ENCODE results near the gene FAM209B.
"Not testable (repeated sequence)": the region's sequence is repeated elsewhere in the genome, so short reads cannot be mapped to it uniquely, and the experiment has no call there.

FAM209B gene

GRCh38 chr20:56532946-56533345 is at the start of gene FAM209B:
Gene FAM209B (plus strand): TSS chr20:56533246. CDS start chr20:56533342, 96 bp downstream.
- not testable (repeated sequence) for FAIRE-seq; DNase-seq (ENCODE audit: low spot score)

- DNase-seq (ENCODE audit: low spot score) (no peak), FAIRE-seq (no peak)
Measured at GRCh38 chr20:56483970-56484369, 49.1 kb upstream of the FAM209B start.

GRCh38 chr20:56487216-56487615 is 45.8 kb upstream of the FAM209B start:
- FAIRE-seq (no peak), DNase-seq (ENCODE audit: low spot score) (no peak)

- FAIRE-seq (no peak), DNase-seq (ENCODE audit: low spot score) (no peak)
Measured at GRCh38 chr20:56488566-56488965, 44.5 kb upstream of the FAM209B start.

DNA sequence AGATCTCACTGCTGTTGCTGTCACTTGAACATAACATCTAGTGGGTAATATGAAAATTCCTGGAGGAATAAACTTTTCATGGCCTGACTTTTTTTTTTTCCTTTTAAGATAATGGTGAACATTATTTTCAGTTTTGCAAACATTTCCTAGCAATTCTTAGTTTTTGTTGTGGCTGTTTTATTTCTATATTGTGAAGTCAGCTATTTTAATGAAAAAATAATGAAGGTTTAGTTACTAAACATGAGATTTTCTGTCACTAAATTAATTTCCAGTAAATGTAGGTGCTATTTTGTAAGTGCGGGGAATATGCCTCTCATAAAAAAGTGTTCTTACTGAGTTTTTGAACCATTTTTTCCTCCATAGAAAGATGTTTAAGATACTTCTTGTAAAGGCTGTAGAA is 31.9 kb upstream of the FAM209B start:
- FAIRE-seq = no peak
- DNase-seq (ENCODE audit: low spot score) = no peak

DNA sequence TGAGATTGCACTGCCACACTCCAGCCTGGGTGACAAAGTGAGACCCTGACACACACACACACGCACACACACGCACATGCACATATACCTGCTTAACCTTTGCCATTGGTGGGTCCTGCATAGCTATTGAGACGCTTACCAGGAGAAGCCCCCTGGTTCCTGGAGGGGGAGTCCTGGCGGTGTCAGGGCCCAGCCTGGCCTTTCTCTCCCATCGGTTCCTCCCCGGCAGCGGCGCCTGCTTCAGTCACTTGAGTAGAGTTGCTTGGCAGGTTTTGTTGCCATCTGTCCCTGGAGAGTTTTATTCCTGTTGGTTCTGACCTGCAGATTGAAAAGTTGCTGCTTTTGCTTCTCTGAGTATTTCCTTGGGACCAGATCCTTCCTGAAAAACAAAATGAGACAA is 29.1 kb upstream of the FAM209B start:
- no peak for DNase-seq (ENCODE audit: low spot score)
- FAIRE-seq = no peak

- DNase-seq (ENCODE audit: low spot score) (no peak), FAIRE-seq (no peak)
Measured at GRCh38 chr20:56504373-56505005, 28.6 kb upstream of the FAM209B start.

DNA sequence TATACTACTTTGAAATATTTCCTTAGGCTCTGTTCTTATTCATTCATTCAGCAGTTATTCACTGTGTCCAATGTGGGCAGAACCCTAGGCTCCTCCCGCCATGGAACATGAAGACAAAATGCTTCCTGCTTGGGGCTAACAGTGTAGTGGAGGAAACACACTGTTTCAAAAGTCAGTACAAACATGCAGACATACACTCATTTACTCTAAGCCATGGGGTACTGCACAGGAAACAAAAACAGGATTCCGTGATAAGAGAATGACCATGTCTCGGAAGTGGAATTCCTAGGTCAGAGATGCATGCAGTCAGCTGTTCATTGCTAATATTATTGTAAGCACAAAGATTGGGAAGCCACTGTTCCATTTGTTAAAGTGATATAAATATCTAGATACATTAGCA is 26.9 kb upstream of the FAM209B start:
- no peak for FAIRE-seq
- DNase-seq (ENCODE audit: low spot score) = no peak

- FAIRE-seq (no peak), DNase-seq (ENCODE audit: low spot score) (no peak)
Measured at GRCh38 chr20:56511926-56512325, 21.1 kb upstream of the FAM209B start.

- DNase-seq (ENCODE audit: low spot score) (no peak), FAIRE-seq (no peak)
Measured at GRCh38 chr20:56513161-56514150, 19.6 kb upstream of the FAM209B start.

- FAIRE-seq = no peak
- DNase-seq (ENCODE audit: low spot score) = no peak
Measured at GRCh38 chr20:56516631-56517030, 16.4 kb upstream of the FAM209B start.

- FAIRE-seq = no peak
- no peak for DNase-seq (ENCODE audit: low spot score)
Measured at GRCh38 chr20:56517211-56517610, 15.8 kb upstream of the FAM209B start.

GRCh38 chr20:56517641-56518040 is 15.4 kb upstream of the FAM209B start:
- FAIRE-seq (no peak), DNase-seq (ENCODE audit: low spot score) (no peak)

- FAIRE-seq (no peak), DNase-seq (ENCODE audit: low spot score) (no peak)
Measured at GRCh38 chr20:56518126-56518525, 14.9 kb upstream of the FAM209B start.

- DNase-seq (ENCODE audit: low spot score) (no peak), FAIRE-seq (no peak)
Measured at GRCh38 chr20:56518721-56519398, 14.2 kb upstream of the FAM209B start.

GRCh38 chr20:56519551-56519950 is 13.5 kb upstream of the FAM209B start:
- DNase-seq (ENCODE audit: low spot score) (no peak), FAIRE-seq (no peak)

DNA sequence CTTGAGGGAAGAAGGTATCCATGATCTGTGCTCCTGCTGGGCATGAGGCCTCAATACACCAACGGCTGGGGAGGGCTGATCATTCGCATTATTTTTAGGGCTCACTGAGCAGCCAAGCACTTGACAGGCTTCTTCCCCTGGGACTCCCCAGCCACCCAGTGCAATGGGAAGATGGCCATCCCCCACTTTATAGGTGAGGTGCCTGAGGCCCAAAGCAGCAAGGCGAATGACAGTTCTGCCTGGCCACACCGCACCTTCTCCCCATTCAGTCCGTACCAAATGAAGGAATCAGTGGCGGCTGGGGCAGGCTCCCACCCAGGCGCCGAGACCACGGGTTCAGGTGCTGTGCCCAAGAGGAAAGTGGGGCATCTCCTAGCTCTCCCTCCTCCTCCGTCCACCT is 12.9 kb upstream of the FAM209B start:
- DNase-seq (ENCODE audit: low spot score) = no peak
- FAIRE-seq = no peak

GRCh38 chr20:56520746-56521354 is 12.2 kb upstream of the FAM209B start:
- FAIRE-seq; DNase-seq (ENCODE audit: low spot score): not testable (repeated sequence)

DNA sequence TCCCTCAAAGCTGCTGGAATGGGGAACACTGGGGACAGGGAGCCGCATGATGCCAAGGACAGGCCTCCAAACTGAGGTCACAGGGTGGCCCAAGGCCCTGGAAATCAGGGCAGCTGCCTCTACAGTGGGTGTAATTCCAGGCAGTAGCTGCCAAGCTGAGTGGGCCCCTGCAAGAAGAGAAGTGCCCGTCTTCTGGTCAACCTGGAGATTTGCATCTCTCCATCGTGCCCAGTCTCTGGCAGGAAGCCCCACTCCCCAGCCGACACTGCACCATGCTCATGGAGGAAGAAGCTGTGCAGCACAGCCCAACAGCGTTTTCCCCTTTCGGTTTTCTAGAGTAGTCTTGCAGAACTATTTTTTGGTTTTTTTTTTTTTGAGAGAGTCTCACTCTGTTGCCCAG is 10.7 kb upstream of the FAM209B start:
- FAIRE-seq (no peak), DNase-seq (ENCODE audit: low spot score) (no peak)

GRCh38 chr20:56524444-56524843 is 8.6 kb upstream of the FAM209B start, which contains the start of gene FAM209A:
Gene FAM209A (plus strand): TSS chr20:56524744. CDS start chr20:56524809, 65 bp downstream.
- not testable (repeated sequence) for FAIRE-seq; DNase-seq (ENCODE audit: low spot score)

DNA sequence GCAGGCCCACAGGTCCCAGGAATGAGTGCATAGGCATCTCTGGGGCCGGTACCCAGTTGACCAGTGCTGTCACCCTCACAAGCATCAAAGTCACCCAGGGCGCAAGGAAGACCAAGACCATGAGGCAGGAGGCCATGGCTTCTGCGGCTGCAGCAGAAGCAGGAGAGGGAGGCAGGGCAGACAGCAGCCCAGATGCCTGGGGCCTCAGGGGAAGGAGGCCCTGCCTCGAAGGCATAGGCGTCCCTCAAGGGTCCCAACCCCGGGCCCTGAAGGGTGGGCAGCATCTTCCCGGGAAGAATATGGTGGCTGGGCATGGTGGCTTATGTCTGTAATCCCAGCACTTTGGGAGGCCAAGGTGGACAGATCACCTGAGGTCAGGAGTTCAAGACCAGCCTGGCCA is 5.5 kb upstream of the FAM209B start:
- FAIRE-seq = no peak
- no peak for DNase-seq (ENCODE audit: low spot score)

All from RCC 7860 (cell line).